ENCODE results near the gene COG5.

The COG5 gene

GRCh38 chr7:107330478-107330877, 233.2 kb downstream of the COG5 start:
- DNase-seq (ENCODE audit: low read depth) = no peak

GRCh38 chr7:107327986-107328569, 235.6 kb downstream of the COG5 start:
- DNase-seq (ENCODE audit: low read depth) = peak; percentile 60

DNA sequence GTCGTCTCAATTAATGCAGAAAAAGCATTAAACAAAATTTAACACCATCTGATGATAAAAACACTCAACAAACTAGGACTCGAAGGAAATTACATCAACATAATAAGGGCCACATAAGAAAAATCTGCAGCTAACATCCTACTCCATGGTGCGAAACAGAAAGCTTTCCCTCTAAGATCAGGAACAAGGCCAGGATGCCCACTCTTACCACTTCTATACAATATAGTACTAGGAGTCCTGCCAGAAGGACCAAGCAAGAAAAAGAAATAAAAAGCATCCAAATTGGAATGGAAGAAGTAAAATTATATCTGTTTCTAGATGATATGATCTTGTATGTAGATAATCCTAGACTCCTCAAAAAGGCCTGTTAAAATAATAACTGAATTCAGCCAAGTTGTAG, 237.7 kb downstream of the COG5 start:
- DNase-seq (ENCODE audit: low read depth) = no peak

DNA sequence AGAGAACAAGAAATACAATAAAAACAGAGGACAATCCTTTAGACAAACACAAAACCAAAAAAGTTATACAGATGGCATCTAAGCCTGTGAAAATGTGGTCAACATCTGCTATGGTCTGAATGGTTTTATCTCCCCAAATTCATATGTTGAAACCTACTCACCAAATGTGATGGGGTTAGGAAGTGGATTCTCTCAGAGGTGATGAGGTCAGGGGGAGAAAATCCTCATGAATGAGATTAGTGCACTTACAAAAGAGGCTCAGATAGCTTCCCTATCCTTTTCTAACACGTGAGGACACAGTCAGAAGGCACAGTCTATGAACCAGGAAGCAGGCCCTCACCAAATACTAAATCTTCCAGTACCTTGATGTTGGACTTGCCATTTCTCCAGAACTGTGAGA, 241.7 kb downstream of the COG5 start:
- DNase-seq (ENCODE audit: low read depth) = no peak

DNA sequence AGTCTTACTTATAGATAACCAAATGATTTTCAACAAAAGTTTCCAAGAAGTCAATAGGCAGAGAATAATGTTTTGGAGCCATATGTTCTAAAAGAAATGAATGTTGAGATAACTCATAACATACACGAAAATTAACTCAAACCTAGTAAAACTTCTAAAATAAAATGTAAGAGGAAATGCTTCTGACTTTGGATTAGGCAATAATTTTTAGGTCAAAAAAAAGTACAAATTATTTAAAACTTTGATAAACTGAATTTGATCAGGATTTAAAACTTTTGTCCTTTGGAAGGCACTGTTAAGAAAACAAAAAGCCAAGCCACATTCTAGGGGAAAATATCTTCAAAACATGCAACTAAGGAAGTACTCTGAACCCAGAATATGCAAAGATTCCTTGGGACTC, 242.1 kb downstream of the COG5 start:
- DNase-seq (ENCODE audit: low read depth) = no peak

GRCh38 chr7:107319724-107320228, 243.9 kb downstream of the COG5 start:
- no peak for DNase-seq (ENCODE audit: low read depth)

DNA sequence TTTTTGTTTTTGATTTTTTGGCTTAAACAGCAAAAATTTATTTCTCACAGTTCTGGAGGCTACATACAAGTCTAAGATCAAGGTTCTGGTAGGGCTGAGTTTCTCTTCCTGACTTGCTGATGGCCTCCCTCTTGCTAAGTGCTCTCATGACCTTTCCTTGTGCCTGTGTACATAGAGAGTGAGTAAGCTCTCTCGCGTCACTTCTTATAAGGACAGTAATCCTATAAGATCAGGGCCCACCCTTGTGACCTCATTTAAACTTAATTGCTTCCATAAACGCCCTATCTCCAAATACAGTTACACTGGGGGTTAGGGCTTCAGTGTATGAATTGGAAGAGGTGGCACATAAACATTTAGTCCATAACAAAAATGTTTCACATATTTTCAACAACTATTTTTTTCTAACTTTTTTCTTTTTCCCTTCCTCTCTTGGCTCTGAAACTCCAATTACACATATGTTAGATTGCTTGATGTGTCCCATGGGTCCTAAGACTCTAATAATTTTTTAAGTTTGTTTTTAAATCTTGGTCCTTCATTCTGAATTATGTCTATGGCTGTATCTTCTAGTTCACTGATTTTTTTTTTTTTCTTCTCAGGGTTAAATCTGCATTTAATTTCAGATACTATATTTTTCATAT, 245.1 kb downstream of the COG5 start:
- peak; percentile 69 for DNase-seq (ENCODE audit: low read depth)

- no peak for DNase-seq (ENCODE audit: low read depth)
Observed at GRCh38 chr7:107315716-107316220, 248.0 kb downstream of the COG5 start.

DNA sequence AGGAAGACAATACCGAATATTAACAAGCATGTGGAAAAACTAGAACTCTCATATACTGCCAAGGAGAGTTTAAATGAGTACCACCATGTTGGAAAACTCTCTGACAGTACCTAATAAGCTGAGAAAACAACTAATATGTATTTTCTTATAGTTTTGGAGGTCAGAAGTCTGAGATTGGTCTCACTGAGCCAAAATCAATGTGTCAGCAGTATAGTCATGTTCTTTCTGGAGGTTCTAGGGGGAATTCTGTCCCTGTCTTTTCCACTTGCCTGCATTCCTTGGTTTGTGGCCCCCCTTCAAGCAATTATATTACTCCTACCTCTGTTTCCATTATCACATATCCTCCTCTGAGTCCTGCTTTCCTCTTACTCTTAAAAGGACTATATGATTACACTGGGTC, 250.4 kb downstream of the COG5 start:
- DNase-seq (ENCODE audit: low read depth) = no peak

DNA sequence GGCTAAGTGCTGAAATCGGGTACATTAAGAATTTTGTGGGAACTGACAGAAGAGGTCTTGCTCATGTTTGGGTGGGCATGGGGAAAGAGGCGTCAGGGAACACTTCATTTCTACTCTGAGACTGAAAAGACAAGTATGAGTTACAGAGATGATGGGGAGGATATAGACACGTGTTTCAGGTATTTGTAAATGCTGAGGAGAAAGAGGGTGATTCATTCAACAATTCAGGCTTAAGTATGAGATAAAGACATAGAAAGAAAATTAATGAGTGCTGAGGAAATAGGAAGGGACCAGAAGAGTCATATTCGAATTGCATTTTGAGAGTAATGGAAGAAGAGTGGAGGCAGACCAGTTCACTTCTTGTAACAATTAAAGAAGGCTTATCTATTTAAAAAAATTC, 251.3 kb downstream of the COG5 start:
- DNase-seq (ENCODE audit: low read depth) = no peak

DNA sequence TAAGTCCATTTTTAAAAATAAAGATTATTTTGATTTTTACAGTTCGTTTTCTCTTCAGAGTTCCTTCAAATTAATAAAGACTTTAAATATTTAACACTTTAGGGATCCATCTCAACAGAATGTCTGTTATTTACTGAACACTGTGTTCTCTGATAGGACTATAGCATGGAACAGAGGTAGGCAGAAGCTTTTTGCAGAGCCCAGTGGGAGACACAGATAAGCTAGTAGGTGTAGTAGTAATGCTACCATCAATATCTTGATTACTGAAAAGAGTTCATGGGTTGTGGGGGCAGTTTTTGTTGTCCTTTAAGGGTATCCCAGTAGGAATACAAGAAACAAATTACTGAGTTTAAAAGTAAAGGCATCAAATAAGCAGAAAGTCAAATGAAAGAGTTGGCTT, 254.4 kb downstream of the COG5 start:
- DNase-seq (ENCODE audit: low read depth) = no peak

DNA sequence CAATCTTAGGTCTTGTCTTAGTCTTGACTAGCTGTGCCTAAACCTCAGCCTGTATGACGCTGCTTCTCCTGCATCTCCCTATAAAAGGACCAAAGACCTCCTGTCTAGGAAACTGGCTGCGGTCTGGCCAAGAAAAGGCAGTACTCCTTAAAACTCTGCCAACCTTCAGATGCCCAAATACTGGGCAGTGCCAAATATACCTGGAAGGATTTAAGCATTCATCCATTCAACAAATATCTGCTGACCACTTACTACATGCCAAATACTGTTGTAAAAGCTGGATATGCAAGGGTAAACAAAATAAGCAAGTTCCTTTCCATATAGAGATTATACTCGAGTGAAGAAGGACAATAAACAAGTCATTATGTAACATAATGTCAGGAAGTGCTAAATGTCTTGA, 259.1 kb downstream of the COG5 start:
- DNase-seq (ENCODE audit: low read depth) = no peak

GRCh38 chr7:107304063-107304462, 259.7 kb downstream of the COG5 start:
- no peak for DNase-seq (ENCODE audit: low read depth)

DNA sequence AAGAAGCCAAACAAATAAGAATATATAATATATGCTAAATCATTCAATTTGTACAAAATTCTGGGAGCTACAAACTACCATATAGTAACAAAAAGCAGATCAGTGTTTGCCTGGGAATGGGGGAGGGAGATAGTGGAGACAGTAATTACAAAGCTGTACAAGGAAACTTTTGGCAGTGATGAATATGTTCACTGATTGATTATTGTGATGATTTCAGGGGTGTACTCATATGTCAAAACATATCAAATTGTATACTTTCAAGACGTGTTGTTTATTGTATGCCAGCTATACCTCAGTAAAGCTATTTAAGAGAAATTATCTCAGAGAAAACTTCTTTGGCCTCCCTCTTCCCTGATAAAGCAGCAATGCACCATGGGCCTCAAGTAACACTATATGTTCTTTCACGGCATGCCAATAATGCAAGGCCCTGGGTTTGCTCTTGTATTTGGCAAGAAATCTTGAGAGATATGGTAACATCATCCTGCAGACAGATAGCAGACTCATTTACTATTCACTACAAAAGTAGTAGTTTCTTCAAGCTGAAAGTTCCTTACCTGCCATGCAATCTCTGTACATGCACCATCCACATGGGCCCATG, 261.4 kb downstream of the COG5 start:
- DNase-seq (ENCODE audit: low read depth) = no peak

GRCh38 chr7:107294182-107294581, 269.5 kb downstream of the COG5 start:
- no peak for DNase-seq (ENCODE audit: low read depth)

DNA sequence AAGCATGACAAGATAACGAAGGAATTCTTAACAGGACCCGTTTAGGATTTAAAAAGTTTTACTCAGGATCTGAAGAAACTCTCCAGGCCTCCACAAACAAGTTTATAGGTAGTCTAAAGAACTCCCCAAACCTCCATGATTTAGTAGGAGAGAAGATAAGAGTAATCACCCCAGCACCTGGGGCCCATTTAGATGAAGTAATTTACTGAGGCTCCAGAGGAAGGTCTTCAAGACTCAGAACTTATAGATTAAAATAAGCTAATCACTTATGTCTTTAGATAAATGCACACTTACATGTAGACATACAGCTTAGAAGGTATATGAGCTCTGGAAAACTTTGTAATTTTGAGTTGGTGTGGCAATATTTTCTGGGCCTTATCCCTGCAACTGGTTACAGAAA, 271.1 kb downstream of the COG5 start:
- no peak for DNase-seq (ENCODE audit: low read depth)

DNA sequence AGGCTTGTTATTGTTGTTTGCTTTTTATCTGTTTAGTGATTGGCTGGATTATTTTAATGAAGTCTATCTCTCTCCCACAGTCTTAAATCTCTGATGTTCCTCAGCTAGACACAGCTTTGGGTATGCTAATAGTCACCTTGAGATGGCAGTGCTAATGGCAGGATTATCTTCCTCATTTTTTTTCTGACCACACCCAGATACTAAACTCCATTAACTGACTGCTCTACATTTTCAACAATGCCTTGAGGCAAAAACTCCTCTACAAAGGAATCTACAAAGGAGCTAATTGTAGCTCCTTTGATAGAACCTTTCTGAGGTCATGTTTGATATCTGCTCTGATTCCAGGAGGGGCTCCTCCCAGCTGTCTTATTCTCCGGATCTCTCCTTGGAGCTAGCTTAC, 272.3 kb downstream of the COG5 start:
- DNase-seq (ENCODE audit: low read depth) = no peak

DNA sequence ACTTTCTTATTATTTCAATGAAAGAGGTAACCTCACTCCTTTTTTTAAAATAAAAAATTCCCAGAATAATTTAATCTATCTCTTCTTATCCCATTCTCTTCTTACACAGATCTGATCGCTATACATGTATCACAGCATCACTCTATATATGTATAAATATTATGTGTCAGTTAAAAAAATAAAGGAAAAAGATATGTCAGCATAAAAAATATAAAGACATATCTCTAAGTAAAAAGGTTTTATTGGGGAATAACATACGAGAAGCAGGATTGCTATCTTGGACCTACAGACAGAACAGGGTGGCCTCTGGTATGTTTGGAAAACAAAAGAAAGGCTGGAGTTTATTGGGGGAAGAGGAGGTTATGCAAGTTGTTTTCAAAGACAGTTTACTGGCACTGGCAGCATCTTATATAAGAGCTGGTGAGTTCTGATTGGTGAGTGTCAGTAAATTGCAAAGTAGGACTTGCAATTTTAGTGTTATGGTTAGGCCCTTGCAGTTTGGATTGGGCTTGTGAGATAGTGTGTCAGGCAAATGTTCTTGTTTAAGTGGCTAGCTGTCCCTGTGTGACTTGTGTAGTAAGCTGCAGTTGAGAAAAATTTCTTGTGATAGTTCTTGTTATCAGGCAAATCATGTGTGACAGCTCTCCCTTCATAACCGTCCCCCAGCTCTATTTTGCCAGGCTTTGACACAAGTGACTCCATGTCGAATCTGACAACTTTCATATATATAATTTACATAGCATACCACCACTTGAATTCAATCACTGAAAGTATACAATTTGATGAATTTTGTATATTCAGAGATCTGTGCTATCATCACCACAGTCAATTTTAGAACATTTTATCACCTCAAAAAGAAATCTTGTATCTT, 276.7 kb downstream of the COG5 start:
- no peak for DNase-seq (ENCODE audit: low read depth)

GRCh38 chr7:107284911-107285479, 278.7 kb downstream of the COG5 start:
- DNase-seq (ENCODE audit: low read depth) = no peak

GRCh38 chr7:107277331-107277730, 286.4 kb downstream of the COG5 start:
- DNase-seq (ENCODE audit: low read depth) = peak; percentile 13

- no peak for DNase-seq (ENCODE audit: low read depth)
Observed at GRCh38 chr7:107276220-107276827, 287.4 kb downstream of the COG5 start.

GRCh38 chr7:107274506-107274905, 289.2 kb downstream of the COG5 start:
- no peak for DNase-seq (ENCODE audit: low read depth)
